ENCODE measurements around the gene CREB5.

Gene CREB5

DNA sequence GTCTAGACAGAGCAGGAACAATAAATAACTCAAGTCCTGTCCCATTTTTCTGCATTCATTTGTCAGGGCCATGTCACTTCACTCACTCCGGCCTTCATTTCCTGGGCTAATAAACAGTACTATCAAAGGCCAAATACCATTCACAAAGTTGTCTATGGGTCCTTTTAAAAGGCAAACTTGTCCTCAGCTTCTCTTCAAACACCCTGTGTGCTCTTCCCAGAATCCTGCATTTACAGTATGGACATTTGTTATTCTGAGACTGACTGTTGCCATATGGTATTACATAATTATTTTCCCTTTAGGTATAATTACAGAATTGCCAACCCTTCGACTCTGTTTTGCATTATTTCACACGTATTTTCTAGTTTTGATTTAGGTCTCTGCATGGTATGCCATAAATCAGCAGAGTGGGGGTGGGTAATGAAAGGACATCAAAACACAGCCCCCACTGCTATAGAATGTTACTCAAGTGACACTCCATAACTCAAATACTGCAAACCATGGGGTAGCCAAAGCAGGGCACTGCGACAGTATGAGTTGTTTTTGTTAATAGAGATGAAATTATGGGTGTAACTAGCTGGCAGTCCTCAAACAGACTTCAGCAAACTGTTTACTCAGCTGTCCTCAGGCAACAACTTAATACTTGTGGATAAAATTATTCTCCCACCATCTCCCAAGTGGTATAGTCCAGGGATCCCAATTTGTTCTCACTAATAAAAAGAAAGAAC lies 362.1 kb downstream of the CREB5 start:
- H3K9me3 ChIP-seq (ENCODE audit: severe bottlenecking) = no peaks in the 10 kb centered on the region
- no peaks in the 10 kb centered on the region for H3K36me3 ChIP-seq (ENCODE audit: low read depth)
- no peak overlapping the region for H3K27ac ChIP-seq (ENCODE audit: poor library complexity, severe bottlenecking)
- H3K4me3 ChIP-seq (ENCODE audit: severe bottlenecking) = no peak overlapping the region
- peaks cover 5% of the 10 kb centered on the region for H3K4me1 ChIP-seq (ENCODE audit: insufficient read depth, poor library complexity, severe bottlenecking)
- ATAC-seq (ENCODE audit: low read depth) = no peak
- DNase-seq (ENCODE audit: low spot score) = no peak
- H3K27me3 ChIP-seq (ENCODE audit: insufficient read depth, poor library complexity, severe bottlenecking) = no peaks in the 10 kb centered on the region
- TF ChIP-seq, protein P1, sequence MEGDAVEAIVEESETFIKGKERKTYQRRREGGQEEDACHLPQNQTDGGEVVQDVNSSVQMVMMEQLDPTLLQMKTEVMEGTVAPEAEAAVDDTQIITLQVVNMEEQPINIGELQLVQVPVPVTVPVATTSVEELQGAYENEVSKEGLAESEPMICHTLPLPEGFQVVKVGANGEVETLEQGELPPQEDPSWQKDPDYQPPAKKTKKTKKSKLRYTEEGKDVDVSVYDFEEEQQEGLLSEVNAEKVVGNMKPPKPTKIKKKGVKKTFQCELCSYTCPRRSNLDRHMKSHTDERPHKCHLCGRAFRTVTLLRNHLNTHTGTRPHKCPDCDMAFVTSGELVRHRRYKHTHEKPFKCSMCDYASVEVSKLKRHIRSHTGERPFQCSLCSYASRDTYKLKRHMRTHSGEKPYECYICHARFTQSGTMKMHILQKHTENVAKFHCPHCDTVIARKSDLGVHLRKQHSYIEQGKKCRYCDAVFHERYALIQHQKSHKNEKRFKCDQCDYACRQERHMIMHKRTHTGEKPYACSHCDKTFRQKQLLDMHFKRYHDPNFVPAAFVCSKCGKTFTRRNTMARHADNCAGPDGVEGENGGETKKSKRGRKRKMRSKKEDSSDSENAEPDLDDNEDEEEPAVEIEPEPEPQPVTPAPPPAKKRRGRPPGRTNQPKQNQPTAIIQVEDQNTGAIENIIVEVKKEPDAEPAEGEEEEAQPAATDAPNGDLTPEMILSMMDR (IDR thresholded peaks at IDR 0.05; ENCODE audit: poor library complexity, severe bottlenecking) = no peak

DNA sequence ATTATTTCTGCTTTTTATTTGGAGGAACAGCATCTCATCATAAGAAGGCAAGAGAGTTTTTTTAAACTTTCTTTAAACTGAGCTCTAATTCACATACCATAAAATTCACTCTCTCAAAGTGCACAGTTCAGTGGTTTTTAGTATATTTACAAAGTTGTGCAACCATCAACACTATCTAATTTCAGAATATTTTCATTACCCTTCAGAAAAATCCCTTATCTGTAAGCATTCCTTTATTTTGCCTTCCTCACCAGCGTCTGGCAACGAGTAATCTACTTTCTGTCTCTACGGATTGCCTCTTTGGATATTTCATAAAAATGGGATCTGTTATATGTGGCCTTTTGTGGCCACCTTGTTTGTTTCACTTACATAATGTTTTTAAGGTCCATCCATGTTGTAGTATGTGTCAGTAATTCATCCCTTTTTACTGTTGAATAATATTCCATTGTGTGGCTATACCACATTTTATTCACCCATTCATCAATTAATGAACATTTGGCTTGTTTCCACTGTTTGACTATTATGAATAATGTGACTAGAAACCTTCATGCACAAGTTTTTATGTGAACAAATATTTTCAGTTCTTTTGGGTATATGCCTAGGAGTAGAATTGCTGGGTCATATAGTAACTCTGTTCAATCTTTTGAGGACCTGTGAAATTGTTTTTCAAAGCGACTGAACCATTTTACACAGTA lies 364.3 kb downstream of the CREB5 start:
- TF ChIP-seq, protein P1 (IDR thresholded peaks at IDR 0.05; ENCODE audit: poor library complexity, severe bottlenecking) = no peak
- Histone ChIP-seq H3K4me1 (ENCODE audit: insufficient read depth, poor library complexity, severe bottlenecking) (peaks cover 5% of the 10 kb centered on the region), H3K4me3 (ENCODE audit: severe bottlenecking) (no peak overlapping the region), H3K27me3 (ENCODE audit: insufficient read depth, poor library complexity, severe bottlenecking) (no peaks in the 10 kb centered on the region), H3K27ac (ENCODE audit: poor library complexity, severe bottlenecking) (no peak overlapping the region), H3K9me3 (ENCODE audit: severe bottlenecking) (no peaks in the 10 kb centered on the region), H3K36me3 (ENCODE audit: low read depth) (no peaks in the 10 kb centered on the region)
- no peak for ATAC-seq (ENCODE audit: low read depth)
- DNase-seq (ENCODE audit: low spot score) = no peak

DNA sequence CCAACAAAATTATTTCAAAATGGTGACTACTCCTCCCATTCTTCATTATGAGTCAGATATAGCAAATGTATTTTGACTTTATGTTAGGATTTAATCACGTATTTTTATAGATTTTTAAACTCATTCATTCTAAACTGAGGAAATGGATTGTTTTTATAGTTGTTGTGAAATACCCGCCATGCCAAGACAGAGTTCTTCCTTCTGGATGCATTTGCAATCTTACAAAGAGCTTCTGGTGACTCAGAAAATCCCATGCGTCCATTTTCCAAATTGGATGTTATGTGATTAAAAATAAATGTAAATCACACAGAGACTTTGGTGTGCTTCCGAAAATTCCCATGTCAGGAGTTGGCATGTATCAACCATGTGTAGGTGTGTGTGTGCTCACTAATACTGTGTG lies 366.5 kb downstream of the CREB5 start:
- ATAC-seq (ENCODE audit: low read depth) = no peak

DNA sequence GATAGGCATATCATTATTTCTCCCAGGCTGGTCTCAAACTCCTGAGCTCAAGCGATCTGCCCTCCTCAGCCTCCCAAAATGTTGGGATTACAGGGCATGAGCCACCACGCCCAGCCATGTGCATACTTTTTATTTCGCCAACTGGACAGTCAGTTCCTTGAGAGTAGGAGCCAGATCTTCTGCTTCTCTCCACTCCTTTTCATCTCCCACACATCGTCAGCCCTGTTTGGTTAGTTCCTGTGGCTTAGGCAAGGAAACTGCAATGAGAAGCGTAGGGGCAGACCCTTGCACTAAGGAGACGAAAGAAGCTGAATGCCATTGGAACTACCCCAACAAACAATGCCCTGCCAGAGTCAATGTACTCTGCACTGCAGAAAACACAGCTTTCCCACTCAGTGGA lies 367.6 kb downstream of the CREB5 start:
- H3K4me3 ChIP-seq (ENCODE audit: severe bottlenecking) = no peak overlapping the region
- H3K27me3 ChIP-seq (ENCODE audit: insufficient read depth, poor library complexity, severe bottlenecking) = no peaks in the 10 kb centered on the region
- no peaks in the 10 kb centered on the region for H3K36me3 ChIP-seq (ENCODE audit: low read depth)
- no peaks in the 10 kb centered on the region for H3K9me3 ChIP-seq (ENCODE audit: severe bottlenecking)
- TF ChIP-seq, protein P1 (IDR thresholded peaks at IDR 0.05; ENCODE audit: poor library complexity, severe bottlenecking) = no peak
- no peak overlapping the region for H3K27ac ChIP-seq (ENCODE audit: poor library complexity, severe bottlenecking)
- no peak for DNase-seq (ENCODE audit: low spot score)
- H3K4me1 ChIP-seq (ENCODE audit: insufficient read depth, poor library complexity, severe bottlenecking) = peaks cover 5% of the 10 kb centered on the region
- ATAC-seq (ENCODE audit: low read depth) = no peak

More for the DNA sequence above, 366.5 kb downstream of the CREB5 start:
- no peaks in the 10 kb centered on the region for H3K27me3 ChIP-seq (ENCODE audit: insufficient read depth, poor library complexity, severe bottlenecking)
- H3K4me3 ChIP-seq (ENCODE audit: severe bottlenecking) = no peak overlapping the region
- peaks cover 5% of the 10 kb centered on the region for H3K4me1 ChIP-seq (ENCODE audit: insufficient read depth, poor library complexity, severe bottlenecking)
- no peak for DNase-seq (ENCODE audit: low spot score)
- H3K36me3 ChIP-seq (ENCODE audit: low read depth) = no peaks in the 10 kb centered on the region
- no peak overlapping the region for H3K27ac ChIP-seq (ENCODE audit: poor library complexity, severe bottlenecking)
- no peaks in the 10 kb centered on the region for H3K9me3 ChIP-seq (ENCODE audit: severe bottlenecking)
- TF ChIP-seq, protein P1 (IDR thresholded peaks at IDR 0.05; ENCODE audit: poor library complexity, severe bottlenecking) = no peak

DNA sequence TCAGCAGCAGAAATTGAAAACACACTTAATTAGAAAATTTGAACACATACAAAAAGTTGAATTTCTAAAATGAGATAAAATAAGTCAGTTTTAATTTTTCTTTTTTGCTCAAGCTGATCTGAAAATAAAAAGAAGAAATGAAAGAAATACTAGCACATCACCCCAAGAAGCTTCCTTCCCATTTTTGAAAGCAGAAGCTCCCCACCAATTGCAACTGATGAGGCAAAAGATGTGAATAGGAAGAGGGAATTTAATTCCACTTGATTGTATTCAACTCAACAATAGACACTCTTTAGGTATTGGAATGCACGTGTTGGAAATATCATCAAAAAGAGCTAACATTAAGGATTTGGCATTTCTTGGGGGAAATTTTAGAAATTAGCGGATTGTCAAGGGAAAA lies 370.0 kb downstream of the CREB5 start:
- Histone ChIP-seq H3K4me1 (ENCODE audit: insufficient read depth, poor library complexity, severe bottlenecking) (peaks cover 5% of the 10 kb centered on the region), H3K27ac (ENCODE audit: poor library complexity, severe bottlenecking) (no peak overlapping the region), H3K27me3 (ENCODE audit: insufficient read depth, poor library complexity, severe bottlenecking) (no peaks in the 10 kb centered on the region), H3K4me3 (ENCODE audit: severe bottlenecking) (no peak overlapping the region), H3K36me3 (ENCODE audit: low read depth) (no peaks in the 10 kb centered on the region), H3K9me3 (ENCODE audit: severe bottlenecking) (no peaks in the 10 kb centered on the region)
- DNase-seq (ENCODE audit: low spot score) (no peak), ATAC-seq (ENCODE audit: low read depth) (no peak)
- TF ChIP-seq, protein P1 (IDR thresholded peaks at IDR 0.05; ENCODE audit: poor library complexity, severe bottlenecking) = no peak

Measured in RWPE2 (cell line).